ENCODE results near the gene GBP6.
"Not testable (repeated sequence)": the region's sequence is repeated elsewhere in the genome, so short reads cannot be mapped to it uniquely, and the experiment has no call there.

GBP6 gene

GRCh38 chr1:89425056-89425455 is 61.2 kb downstream of the GBP6 start:
- H3K4me3 ChIP-seq (replicated peaks; ENCODE audit: low read depth, low read length) = no peak overlapping the region
- DNase-seq (ENCODE audit: low read depth) = no peak
- TF ChIP-seq, protein P1, sequence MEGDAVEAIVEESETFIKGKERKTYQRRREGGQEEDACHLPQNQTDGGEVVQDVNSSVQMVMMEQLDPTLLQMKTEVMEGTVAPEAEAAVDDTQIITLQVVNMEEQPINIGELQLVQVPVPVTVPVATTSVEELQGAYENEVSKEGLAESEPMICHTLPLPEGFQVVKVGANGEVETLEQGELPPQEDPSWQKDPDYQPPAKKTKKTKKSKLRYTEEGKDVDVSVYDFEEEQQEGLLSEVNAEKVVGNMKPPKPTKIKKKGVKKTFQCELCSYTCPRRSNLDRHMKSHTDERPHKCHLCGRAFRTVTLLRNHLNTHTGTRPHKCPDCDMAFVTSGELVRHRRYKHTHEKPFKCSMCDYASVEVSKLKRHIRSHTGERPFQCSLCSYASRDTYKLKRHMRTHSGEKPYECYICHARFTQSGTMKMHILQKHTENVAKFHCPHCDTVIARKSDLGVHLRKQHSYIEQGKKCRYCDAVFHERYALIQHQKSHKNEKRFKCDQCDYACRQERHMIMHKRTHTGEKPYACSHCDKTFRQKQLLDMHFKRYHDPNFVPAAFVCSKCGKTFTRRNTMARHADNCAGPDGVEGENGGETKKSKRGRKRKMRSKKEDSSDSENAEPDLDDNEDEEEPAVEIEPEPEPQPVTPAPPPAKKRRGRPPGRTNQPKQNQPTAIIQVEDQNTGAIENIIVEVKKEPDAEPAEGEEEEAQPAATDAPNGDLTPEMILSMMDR (IDR thresholded peaks at IDR 0.05; ENCODE audit: low read length, missing control alignments) = no peak

DNA sequence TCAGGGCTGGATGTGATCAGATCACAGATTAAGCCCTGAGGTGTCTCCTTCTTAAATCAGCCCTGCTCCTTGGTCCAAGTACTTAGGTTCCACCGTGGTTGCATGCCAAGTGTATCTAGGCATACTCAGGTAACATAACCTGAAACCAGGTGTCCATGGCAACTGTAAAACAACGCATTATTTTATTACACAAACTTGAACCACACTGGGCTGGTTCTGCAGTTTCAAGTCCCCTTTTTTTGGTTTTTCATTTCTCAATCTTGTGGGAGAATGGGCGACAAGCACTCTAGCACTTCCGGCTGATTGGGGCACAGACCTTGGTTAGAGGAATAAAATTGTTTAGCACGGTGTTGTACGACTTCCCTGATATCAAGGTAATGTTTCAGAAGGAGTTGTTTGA is 65.2 kb downstream of the GBP6 start:
- TF ChIP-seq, protein P1 (IDR thresholded peaks at IDR 0.05; ENCODE audit: low read length, missing control alignments) = no peak
- no peak overlapping the region for H3K4me3 ChIP-seq (replicated peaks; ENCODE audit: low read depth, low read length)
- no peak for DNase-seq (ENCODE audit: low read depth)

DNA sequence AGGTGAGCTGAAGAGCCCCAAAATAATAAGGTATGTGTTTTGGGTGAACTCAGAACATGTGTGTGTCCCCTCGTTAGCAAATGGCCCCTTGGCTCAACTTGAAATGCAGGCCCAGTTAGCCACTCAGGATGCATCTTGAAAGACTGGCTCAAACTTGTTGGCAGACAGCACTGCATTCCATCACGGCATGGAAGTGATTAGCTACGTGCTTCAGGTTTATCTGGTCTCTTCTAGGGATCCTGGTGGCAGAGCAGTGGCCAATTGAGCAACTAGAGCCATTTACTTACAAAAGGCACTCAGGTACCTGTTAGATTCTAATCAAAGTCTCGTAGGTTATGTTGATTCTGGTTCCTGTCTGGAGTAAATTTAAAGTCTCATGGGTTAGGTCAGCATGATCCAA is 65.8 kb downstream of the GBP6 start:
- not testable (repeated sequence) for H3K4me3 ChIP-seq (replicated peaks; ENCODE audit: low read depth, low read length); DNase-seq (ENCODE audit: low read depth)

GRCh38 chr1:89433421-89433820 is 69.6 kb downstream of the GBP6 start:
- TF ChIP-seq, protein P1 (IDR thresholded peaks at IDR 0.05; ENCODE audit: low read length, missing control alignments) = no peak
- no peak for DNase-seq (ENCODE audit: low read depth)
- no peak overlapping the region for H3K4me3 ChIP-seq (replicated peaks; ENCODE audit: low read depth, low read length)

DNA sequence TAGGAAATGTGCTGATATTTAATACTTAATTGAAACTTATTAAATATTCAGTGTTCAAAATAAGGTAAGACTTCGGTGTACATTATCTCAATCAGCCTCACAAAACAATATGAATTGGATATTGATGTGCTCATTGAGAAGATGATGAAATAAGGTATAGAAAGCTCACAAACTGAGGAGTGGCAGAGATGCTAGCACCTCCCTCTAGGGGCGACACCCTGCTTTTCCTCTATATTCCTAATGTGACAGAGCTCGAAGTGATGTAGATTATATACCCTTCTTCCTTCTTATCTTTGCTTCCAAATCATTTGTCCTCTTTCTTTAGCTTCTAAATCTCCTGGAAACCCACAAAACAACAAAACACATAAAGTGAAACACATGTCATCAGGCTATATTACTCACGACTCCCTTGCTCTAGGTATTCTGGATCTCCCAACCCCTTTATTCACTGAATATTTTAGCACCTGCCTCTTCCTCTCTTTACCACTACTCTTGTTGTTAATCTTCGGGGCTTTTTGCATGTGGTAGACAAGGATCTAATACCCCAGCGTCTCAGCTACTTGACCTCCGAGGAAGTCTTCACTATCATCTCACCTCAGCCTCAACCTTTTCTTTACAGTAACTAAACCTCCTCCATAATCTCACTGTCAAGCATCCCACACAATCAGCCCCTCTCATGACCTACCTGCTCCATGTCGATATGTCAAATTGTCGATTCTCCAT is 70.4 kb downstream of the GBP6 start:
- DNase-seq (ENCODE audit: low read depth) = not testable (repeated sequence)

More for the DNA sequence above, 70.4 kb downstream of the GBP6 start:
- not testable (repeated sequence) for H3K4me3 ChIP-seq (replicated peaks; ENCODE audit: low read depth, low read length)

All from fibroblast of pulmonary artery (primary cell).